ENCODE data around the gene PCDHGA3.
"Not testable (repeated sequence)": the region's sequence is repeated elsewhere in the genome, so short reads cannot be mapped to it uniquely, and the experiment has no call there.

PCDHGA3 gene

DNA sequence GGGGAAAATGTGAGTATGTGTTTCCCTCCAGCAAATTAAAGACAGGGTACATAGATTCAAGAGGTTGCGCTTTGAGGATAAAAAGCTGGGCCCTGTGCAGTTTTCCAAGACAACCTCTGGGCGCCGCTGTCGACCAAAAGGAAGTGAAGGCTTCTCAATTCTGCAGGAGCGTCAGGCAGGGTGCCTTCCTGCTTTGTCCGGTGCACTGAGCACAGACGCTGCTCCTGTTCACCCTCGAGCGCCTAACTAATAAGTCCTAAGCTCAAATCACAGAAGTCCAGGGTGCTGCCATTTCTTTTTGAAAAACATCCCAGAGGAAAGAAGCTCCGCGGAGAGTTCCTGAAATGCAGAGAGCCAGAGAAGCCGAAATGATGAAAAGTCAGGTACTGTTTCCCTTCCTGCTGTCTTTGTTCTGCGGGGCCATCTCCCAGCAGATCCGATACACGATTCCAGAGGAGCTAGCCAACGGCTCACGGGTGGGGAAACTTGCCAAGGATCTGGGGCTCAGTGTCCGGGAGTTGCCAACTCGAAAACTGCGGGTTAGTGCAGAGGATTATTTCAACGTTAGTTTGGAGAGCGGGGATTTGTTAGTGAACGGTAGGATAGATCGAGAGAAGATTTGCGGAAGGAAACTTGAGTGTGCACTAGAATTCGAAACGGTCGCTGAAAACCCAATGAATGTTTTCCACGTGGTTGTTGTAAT lies 6.4 kb downstream of the PCDHGA3 start, which contains the start of gene PCDHGB1:
Gene PCDHGB1 (plus strand): TSS at position 183 of the 703 bp plus-strand sequence. CDS start 162 bp downstream, at position 345.
- peak; percentile 48 for DNase-seq

DNA sequence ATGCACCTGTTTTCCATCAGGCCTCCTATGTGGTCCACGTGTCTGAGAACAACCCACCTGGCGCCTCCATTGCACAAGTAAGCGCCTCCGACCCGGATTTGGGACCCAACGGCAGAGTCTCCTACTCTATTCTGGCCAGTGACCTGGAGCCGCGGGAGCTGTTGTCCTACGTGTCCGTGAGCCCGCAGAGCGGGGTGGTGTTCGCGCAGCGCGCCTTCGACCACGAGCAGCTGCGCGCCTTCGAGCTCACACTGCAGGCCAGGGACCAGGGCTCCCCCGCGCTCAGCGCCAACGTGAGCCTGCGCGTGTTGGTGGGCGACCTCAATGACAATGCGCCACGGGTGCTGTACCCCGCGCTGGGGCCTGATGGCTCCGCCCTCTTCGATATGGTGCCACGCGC lies 8.0 kb downstream of the PCDHGA3 start:
- no peak for DNase-seq

DNA sequence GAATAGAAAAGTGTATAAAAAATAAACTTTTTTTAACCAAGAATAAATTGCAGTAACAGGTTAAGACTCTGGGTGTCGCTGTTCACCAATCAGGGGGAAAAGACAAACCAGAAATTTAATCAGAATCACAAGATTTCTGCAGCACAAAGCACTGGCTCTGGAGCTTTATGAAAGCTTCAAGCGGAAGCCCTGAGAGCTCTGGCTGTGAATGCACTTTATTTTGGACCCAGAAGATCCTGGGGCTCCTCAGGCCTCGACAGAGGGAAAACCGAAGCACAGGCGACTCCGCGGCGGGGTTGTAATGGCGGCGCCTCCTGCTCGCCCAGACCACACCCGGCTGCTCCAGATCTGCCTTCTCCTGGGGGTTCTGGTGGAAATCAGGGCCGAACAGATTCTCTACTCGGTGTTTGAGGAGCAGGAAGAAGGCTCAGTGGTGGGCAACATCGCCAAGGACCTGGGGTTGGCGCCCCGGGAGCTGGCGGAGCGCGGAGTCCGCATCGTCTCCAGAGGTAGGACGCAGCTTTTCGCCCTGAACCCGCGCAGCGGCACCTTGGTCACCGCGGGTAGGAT lies 11.4 kb downstream of the PCDHGA3 start, which contains the start of gene PCDHGA4:
Gene PCDHGA4 (plus strand): TSS at position 122 of the 570 bp plus-strand sequence. CDS start 87 bp downstream, at position 209.
- no peak for DNase-seq

DNA sequence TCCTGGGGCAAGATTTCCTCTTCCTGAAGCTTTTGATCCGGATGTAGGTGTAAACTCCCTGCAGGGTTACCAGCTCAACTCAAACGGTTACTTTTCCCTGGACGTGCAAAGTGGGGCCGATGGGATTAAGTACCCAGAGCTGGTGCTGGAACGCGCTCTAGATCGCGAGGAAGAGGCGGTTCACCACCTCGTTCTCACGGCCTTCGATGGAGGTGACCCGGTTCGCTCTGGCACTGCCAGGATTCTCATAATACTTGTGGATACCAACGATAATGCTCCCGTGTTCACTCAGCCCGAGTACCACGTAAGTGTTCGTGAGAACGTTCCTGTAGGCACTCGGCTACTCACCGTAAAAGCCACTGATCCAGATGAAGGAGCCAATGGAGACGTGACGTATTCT lies 12.0 kb downstream of the PCDHGA3 start:
- no peak for DNase-seq

DNA sequence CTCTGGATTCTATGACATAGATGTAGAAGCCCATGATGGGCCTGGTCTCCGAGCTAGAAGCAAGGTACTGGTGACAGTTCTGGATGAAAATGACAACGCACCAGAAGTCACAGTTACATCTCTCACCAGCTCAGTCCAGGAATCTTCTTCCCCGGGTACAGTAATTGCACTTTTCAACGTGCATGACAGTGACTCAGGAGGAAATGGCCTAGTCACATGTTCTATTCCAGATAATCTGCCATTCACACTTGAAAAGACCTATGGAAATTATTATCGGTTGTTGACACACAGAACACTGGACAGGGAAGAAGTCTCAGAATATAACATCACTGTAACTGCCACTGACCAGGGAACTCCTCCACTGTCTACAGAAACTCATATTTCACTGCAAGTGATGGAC lies 12.5 kb downstream of the PCDHGA3 start:
- no peak for DNase-seq

DNA sequence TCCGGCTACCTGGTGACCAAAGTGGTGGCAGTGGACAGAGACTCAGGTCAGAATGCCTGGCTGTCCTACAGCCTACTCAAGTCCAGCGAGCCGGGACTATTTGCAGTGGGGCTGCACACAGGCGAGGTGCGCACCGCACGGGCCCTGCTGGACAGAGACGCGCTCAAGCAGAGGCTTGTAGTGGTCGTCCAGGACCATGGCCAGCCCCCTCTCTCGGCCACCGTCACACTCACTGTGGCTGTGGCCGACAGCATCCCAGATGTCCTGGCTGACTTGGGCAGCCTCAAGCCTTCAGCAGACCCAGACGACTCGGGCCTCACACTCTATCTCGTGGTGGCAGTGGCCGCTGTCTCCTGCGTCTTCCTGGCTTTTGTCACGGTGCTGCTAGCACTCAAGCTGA lies 13.3 kb downstream of the PCDHGA3 start:
- DNase-seq, result no peak

DNA sequence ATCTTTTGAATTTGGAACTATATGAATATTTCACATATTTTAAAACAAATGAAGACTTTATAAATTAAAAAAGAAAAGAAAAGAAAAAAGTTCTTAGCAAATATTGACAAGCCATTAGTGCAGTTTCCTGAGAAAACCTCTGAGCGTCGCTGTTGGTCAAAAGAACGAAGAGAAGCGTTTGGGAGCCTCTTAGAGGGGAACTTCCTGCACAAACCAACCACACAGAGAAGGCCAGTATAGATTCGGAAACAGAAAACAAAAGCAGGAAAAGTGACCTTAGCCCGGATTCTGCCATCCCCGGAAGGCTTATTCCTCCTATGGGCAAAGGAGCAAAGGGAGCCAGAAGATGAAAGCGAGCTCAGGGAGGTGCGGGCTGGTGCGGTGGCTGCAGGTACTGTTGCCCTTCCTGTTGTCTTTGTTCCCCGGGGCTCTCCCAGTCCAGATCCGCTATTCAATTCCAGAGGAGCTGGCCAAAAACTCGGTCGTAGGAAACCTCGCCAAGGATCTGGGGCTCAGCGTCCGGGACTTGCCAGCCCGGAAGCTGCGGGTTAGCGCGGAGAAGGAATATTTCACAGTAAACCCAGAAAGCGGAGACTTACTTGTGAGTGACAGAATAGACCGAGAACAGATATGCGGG lies 16.3 kb downstream of the PCDHGA3 start, which contains the start of gene PCDHGB2:
Gene PCDHGB2 (plus strand): TSS at position 205 of the 637 bp plus-strand sequence. CDS start 142 bp downstream, at position 347.
- peak; percentile 18 for DNase-seq

DNA sequence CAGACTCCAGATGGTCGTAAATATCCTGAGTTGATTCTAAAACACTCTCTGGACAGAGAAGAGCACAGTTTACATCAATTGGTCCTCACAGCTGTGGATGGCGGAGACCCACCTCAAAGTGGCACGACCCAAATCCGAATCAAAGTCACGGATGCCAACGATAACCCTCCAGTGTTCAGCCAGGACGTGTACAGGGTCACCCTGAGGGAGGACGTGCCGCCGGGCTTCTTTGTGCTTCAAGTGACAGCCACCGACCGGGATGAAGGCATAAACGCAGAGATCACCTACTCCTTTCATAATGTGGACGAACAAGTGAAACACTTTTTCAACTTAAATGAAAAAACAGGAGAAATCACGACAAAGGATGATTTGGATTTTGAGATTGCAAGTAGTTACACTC lies 17.1 kb downstream of the PCDHGA3 start:
- no peak for DNase-seq

DNA sequence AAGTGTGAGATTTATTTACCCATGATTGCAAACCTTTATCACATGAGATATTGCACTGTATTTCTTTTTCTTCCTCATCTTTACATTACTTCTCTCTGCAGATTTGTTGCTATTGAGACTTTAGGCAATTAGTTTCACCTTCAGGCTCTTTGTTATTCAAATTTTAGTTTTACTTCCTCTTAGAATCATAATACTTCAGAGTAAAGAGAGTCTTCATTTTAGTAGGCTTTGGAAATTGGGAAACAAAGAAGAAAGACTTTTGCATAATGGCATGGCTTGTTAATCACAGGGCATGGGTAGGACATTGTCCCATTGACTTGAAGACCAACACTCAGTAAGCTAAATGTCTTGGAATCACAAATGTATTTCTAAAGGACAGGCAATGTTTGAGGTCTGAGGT lies 19.1 kb downstream of the PCDHGA3 start:
- no peak for DNase-seq

DNA sequence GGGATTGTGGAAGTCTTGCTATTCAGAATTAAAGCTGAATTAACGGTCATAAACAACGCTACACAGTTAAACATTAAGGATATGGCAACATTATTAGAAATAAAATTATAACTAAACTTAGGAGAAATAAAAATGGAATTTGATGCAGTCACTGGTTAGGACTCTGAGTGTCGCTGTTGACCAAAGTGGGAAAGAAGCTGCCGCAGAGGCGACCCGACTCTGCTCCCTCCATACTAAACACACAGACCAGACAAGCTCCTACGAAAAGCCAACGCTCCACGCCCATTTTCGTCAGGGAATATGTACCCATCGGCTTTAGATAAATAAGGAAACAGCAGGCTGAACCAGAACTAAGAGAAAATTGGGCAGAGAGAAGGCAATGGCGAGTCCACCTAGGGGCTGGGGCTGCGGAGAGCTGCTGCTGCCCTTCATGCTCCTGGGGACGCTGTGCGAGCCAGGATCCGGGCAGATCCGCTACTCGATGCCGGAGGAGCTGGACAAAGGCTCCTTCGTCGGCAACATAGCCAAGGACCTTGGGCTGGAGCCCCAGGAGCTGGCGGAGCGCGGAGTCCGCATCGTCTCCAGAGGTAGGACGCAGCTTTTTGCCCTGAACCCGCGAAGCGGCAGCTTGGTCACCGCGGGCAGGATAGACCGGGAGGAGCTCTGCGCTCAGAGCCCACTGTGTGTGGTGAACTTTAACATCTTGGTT lies 20.5 kb downstream of the PCDHGA3 start, which contains the start of gene PCDHGA5:
Gene PCDHGA5 (plus strand): TSS at position 211 of the 709 bp plus-strand sequence. CDS start 169 bp downstream, at position 380.
- no peak for DNase-seq

DNA sequence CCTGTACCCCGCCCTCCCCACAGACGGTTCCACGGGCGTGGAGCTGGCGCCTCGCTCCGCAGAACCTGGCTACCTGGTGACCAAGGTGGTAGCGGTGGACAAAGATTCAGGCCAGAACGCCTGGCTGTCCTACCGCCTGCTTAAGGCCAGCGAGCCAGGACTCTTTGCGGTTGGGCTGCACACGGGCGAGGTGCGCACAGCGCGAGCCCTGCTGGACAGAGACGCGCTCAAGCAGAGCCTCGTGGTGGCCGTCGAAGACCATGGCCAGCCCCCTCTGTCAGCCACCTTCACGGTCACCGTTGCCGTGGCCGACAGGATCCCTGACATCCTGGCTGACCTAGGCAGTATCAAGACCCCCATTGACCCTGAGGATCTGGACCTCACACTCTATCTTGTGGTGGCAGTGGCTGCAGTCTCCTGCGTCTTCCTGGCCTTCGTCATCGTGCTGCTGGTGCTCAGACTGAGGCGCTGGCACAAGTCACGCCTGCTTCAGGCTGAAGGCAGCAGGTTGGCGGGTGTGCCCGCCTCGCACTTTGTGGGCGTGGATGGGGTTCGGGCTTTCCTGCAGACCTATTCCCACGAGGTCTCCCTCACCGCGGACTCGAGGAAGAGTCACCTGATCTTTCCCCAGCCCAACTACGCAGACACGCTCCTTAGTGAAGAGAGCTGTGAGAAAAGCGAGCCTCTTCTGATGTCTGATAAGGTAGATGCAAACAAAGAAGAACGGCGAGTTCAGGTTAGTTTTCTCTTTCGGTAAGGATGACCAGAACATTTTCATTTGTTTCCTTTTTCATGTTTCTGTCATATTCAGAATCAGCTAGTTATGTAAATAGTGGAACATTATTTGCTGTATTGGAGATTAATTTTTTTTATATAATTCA lies 22.6 kb downstream of the PCDHGA3 start:
- DNase-seq, result no peak

DNA sequence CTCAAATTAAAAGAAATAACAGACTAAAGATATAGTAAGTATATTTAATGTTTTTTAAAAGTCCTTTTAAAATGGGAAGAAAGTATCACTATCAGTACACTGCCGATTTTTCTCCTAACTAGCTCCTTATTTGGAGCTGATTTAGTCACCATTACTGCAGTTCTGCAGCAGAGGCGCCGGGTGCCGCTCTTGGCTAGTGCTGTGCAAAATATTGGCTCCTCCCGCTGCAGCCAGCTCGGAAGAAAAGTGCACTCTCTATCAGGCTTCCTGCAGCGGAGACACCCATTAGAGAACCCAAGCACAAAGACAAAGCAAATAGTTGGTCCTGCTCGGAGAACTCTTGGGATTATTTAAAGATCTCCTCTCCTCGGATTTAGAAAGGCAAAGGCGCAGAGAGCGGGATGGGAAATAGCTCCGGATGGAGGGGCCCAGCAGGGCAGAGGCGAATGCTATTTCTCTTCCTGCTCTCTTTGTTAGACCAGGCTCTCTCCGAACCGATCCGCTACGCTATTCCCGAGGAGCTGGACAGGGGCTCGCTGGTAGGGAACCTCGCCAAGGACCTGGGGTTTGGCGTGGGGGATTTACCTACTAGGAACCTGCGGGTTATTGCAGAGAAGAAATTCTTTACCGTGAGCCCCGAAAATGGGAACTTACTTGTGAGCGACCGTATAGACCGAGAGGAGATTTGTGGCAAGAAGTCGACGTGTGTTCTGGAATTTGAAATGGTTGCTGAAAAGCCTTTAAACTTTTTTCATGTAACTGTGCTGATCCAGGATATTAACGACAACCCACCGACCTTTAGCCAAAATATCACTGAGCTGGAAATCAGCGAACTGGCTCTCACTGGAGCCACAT lies 26.6 kb downstream of the PCDHGA3 start, which contains the start of gene PCDHGB3:
Gene PCDHGB3 (plus strand): TSS at position 249 of the 855 bp plus-strand sequence. CDS start 153 bp downstream, at position 402.
- DNase-seq, result no peak

DNA sequence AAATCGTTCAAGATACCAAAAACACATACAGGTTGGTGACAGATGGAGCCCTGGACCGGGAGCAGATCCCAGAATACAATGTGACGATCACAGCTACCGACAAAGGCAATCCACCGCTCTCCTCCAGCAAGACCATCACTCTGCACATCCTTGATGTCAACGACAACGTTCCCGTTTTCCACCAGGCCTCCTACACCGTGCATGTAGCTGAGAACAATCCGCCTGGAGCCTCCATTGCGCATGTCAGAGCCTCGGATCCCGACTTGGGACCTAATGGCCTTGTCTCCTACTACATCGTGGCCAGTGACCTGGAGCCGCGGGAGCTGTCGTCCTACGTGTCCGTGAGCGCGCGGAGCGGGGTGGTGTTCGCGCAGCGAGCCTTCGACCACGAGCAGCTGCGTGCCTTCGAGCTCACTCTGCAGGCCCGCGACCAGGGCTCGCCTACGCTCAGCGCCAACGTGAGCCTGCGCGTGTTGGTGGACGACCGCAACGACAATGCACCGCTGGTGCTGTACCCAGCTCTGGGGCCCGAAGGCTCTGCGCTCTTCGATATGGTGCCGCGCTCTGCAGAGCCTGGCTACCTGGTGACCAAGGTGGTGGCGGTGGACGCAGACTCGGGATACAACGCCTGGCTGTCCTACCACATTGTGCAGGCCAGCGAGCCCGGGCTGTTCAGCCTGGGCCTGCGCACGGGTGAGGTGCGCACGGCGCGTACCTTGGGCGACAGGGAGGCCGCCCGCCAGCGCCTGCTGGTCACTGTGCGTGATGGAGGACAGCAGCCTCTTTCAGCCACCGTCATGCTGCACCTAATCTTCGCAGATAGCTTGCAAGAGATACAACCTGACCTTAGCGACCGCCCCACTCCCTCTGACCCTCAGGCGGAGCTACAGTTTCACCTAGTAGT lies 28.2 kb downstream of the PCDHGA3 start:
- no peak for DNase-seq

DNA sequence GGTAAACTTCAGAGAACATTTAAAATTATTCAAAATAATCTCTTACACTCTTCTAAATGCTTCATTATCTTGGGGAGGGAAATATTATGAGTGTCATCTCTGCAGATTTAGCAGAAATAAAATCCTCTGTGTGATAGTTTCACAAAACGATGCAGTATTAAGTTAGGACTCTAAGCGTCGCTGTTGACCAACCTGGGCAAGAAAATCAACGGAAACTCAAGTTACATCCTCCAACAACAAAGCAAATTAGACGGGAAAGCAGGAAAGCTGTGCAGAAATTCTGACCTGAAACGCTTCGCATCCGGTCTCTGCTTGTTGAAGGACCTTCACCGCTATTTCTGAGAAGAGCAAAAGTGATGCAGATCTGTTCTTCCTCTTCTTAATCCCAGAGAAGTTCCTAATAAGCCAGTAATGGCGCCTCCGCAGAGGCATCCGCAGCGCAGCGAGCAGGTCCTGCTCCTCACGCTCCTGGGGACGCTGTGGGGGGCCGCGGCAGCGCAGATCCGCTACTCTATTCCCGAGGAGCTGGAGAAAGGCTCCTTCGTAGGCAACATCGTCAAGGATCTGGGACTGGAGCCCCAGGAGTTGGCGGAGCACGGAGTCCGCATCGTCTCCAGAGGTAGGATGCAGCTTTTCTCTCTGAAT lies 30.2 kb downstream of the PCDHGA3 start, which contains the start of gene PCDHGA6:
Gene PCDHGA6 (plus strand): TSS at position 219 of the 645 bp plus-strand sequence. CDS start 193 bp downstream, at position 412.
- no peak for DNase-seq

DNA sequence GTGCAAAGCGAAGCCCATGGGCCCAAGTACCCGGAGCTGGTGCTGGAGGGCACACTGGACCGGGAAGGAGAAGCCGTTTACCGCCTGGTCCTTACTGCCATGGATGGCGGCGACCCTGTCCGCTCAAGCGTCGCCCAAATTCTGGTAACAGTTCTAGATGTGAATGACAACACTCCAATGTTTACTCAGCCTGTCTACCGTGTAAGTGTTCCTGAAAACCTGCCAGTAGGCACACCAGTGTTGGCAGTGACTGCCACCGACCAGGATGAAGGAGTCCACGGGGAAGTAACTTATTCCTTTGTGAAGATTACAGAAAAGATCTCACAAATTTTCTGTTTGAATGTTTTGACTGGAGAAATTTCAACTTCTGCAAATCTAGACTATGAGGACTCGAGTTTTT lies 31.0 kb downstream of the PCDHGA3 start:
- DNase-seq, result no peak

DNA sequence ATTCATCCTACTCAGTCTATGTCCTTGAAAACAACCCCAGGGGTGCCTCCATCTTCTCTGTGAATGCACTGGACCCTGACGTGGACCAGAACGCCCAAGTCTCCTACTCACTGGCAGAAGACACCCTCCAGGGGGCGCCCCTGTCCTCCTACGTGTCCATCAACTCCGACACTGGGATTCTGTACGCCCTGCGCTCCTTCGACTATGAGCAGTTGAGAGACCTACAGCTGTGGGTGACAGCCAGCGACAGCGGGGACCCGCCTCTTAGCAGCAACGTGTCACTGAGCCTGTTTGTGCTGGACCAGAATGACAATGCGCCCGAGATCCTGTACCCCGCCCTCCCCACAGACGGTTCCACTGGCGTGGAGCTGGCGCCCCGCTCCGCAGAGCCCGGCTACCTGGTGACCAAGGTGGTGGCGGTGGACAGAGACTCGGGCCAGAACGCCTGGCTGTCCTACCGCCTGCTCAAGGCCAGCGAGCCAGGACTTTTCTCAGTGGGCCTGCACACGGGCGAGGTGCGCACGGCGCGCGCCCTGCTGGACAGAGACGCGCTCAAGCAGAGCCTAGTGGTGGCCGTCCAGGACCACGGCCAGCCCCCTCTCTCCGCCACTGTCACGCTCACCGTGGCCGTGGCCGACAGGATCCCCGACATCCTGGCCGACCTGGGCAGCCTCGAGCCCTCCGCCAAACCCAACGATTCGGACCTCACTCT lies 32.0 kb downstream of the PCDHGA3 start:
- not testable (repeated sequence) for DNase-seq

DNA sequence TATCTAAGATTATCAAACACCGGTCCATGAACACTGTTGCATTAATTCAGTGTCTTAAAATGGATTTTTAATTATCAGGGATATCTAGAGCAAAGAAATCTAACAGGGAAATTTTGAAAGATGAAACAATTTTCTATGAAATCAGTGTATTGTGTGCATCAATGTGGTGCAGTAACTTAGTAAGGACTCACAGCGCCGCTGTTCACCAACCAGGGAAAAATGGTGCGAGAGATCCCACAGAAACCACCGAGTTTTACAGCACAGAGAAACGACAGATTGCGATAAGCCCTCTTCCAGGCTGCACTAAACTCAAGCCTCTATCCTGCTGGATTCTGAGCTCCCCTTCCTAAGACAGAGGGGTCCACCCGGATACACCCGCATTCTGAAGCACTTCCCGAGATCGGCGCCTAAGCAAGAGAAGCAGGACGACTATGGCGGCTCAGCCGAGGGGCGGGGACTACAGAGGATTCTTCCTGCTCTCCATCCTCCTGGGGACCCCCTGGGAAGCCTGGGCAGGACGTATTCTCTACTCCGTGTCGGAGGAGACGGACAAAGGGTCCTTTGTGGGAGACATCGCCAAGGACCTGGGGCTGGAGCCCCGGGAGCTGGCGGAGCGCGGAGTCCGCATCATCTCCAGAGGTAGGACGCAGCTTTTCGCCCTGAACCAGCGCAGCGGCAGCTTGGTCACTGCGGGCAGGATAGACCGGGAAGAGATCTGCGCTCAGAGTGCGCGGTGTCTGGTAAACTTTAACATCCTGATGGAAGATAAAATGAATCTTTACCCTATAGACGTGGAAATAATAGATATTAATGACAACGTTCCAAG lies 39.1 kb downstream of the PCDHGA3 start, which contains the start of gene PCDHGA7:
Gene PCDHGA7 (plus strand): TSS at position 274 of the 826 bp plus-strand sequence. CDS start 158 bp downstream, at position 432.
- DNase-seq, result no peak

Data from NCI-H2029 (cell line).